Sigmoid colon (tissue), 4 donors: Measurements from ENCODE around the gene NRL.
"Not testable (repeated sequence)": the region's sequence is repeated elsewhere in the genome, so short reads cannot be mapped to it uniquely, and the experiment has no call there.

Source experiments
- POLR2A ChIP-seq, 2 donors: fragments of 450-650 bp; IDR thresholded peaks; one replicate each; pipeline ENCODE4 v1.6.1; 2016; ENCODE audit warnings: antibody characterized with exemption in 2 of 2, mild to moderate bottlenecking in 2 of 2, moderate library complexity in 2 of 2
- POLR2AphosphoS5 ChIP-seq, 4 donors: sonication (generic); formaldehyde crosslinking; IDR thresholded peaks; one replicate each; pipeline ENCODE4 v1.6.1; 2017; ENCODE audit warnings: antibody characterized with exemption in 4 of 4

- not testable (repeated sequence) for TF ChIP-seq POLR2A, POLR2AphosphoS5 (IDR thresholded peaks at IDR 0.05)
These were observed 65.7 kb downstream of the NRL start for GRCh38 chr14:24049002-24049401.
